ENCODE results near the gene SGF29.
"Not testable (repeated sequence)": the region's sequence is repeated elsewhere in the genome, so short reads cannot be mapped to it uniquely, and the experiment has no call there.

Gene SGF29

GRCh38 chr16:28609631-28610594 lies 56.2 kb downstream of the SGF29 start, which contains the start of gene SULT1A1:
SULT1A1 (minus strand) TSS chr16:28610044; CDS start chr16:28608855, 1,189 bp downstream.
- Histone ChIP-seq H3K27ac (ENCODE audit: low read depth, low read length, poor library complexity, severe bottlenecking) (no peak within 1 kb of the TSS), H2AFZ (ENCODE audit: low read length) (no peak within 1 kb of the TSS), H3K9ac (ENCODE audit: low read length) (no peak within 1 kb of the TSS), H3F3A (ENCODE audit: insufficient read depth, low read length) (no peaks in the 10 kb centered on the region), H3K27me3 (ENCODE audit: insufficient read depth, low read length) (no peaks in the 10 kb centered on the region), H3K4me2 (ENCODE audit: low read length) (no peak within 1 kb of the TSS), H3K36me3 (ENCODE audit: insufficient read depth, low read length) (no peaks in the 10 kb centered on the region), H3K4me1 (ENCODE audit: insufficient read depth, low read length, severe bottlenecking) (no peaks in the 10 kb centered on the region), H3K9me2 (ENCODE audit: low read depth, low read length) (no peaks in the 10 kb centered on the region), H3K9me3 (ENCODE audit: low read length) (no peaks in the 10 kb centered on the region), H3K4me3 (ENCODE audit: low read depth, low read length, poor library complexity, severe bottlenecking) (no peak within 1 kb of the TSS), H4K20me1 (ENCODE audit: insufficient read depth, low read length) (no peaks in the 10 kb centered on the region), H3K79me2 (ENCODE audit: insufficient read depth, low read length) (no peaks in the 10 kb centered on the region)
- no peak for TF ChIP-seq EZH2 (IDR thresholded peaks at IDR 0.05; ENCODE audit: borderline replicate concordance, low read length)
- TF ChIP-seq CTCF (IDR thresholded peaks at IDR 0.05; ENCODE audit: low read length): no peak

GRCh38 chr16:28610595-28611191 lies 57.0 kb downstream of the SGF29 start:
- Histone ChIP-seq H3K9me2 (ENCODE audit: low read depth, low read length) (no peaks in the 10 kb centered on the region), H2AFZ (ENCODE audit: low read length) (no peak overlapping the region), H3K4me2 (ENCODE audit: low read length) (no peak overlapping the region), H3K4me3 (ENCODE audit: low read depth, low read length, poor library complexity, severe bottlenecking) (no peak overlapping the region), H3K79me2 (ENCODE audit: insufficient read depth, low read length) (no peaks in the 10 kb centered on the region), H4K20me1 (ENCODE audit: insufficient read depth, low read length) (no peaks in the 10 kb centered on the region), H3F3A (ENCODE audit: insufficient read depth, low read length) (no peaks in the 10 kb centered on the region), H3K36me3 (ENCODE audit: insufficient read depth, low read length) (no peaks in the 10 kb centered on the region), H3K9ac (ENCODE audit: low read length) (no peak overlapping the region), H3K4me1 (ENCODE audit: insufficient read depth, low read length, severe bottlenecking) (no peaks in the 10 kb centered on the region), H3K27ac (ENCODE audit: low read depth, low read length, poor library complexity, severe bottlenecking) (no peak overlapping the region), H3K27me3 (ENCODE audit: insufficient read depth, low read length) (no peaks in the 10 kb centered on the region), H3K9me3 (ENCODE audit: low read length) (no peaks in the 10 kb centered on the region)
- TF ChIP-seq EZH2 (IDR thresholded peaks at IDR 0.05; ENCODE audit: borderline replicate concordance, low read length): no peak
- TF ChIP-seq CTCF (IDR thresholded peaks at IDR 0.05; ENCODE audit: low read length): no peak

- H3K4me2 ChIP-seq (ENCODE audit: low read length); H3K36me3 ChIP-seq (ENCODE audit: insufficient read depth, low read length); H4K20me1 ChIP-seq (ENCODE audit: insufficient read depth, low read length); H3K9me2 ChIP-seq (ENCODE audit: low read depth, low read length); H3K4me1 ChIP-seq (ENCODE audit: insufficient read depth, low read length, severe bottlenecking); H3K27me3 ChIP-seq (ENCODE audit: insufficient read depth, low read length); H3K79me2 ChIP-seq (ENCODE audit: insufficient read depth, low read length); H2AFZ ChIP-seq (ENCODE audit: low read length); H3K9me3 ChIP-seq (ENCODE audit: low read length); H3F3A ChIP-seq (ENCODE audit: insufficient read depth, low read length); H3K4me3 ChIP-seq (ENCODE audit: low read depth, low read length, poor library complexity, severe bottlenecking); H3K27ac ChIP-seq (ENCODE audit: low read depth, low read length, poor library complexity, severe bottlenecking); H3K9ac ChIP-seq (ENCODE audit: low read length): not testable (repeated sequence)
These were observed 58.9 kb downstream of the SGF29 start for GRCh38 chr16:28612359-28613280.

- not testable (repeated sequence) for H3K79me2 ChIP-seq (ENCODE audit: insufficient read depth, low read length); H3K27ac ChIP-seq (ENCODE audit: low read depth, low read length, poor library complexity, severe bottlenecking); H3K9ac ChIP-seq (ENCODE audit: low read length); H2AFZ ChIP-seq (ENCODE audit: low read length); H3K9me2 ChIP-seq (ENCODE audit: low read depth, low read length); H3K4me3 ChIP-seq (ENCODE audit: low read depth, low read length, poor library complexity, severe bottlenecking); H3K4me2 ChIP-seq (ENCODE audit: low read length); H3K36me3 ChIP-seq (ENCODE audit: insufficient read depth, low read length); H3K9me3 ChIP-seq (ENCODE audit: low read length); H3K27me3 ChIP-seq (ENCODE audit: insufficient read depth, low read length); H3F3A ChIP-seq (ENCODE audit: insufficient read depth, low read length); H4K20me1 ChIP-seq (ENCODE audit: insufficient read depth, low read length)
- H3K4me1 ChIP-seq (ENCODE audit: insufficient read depth, low read length, severe bottlenecking): peaks cover 11% of the 10 kb centered on the region
These were observed 60.2 kb downstream of the SGF29 start for GRCh38 chr16:28613912-28614311.

- H3K79me2 ChIP-seq (ENCODE audit: insufficient read depth, low read length); H3K4me3 ChIP-seq (ENCODE audit: low read depth, low read length, poor library complexity, severe bottlenecking); H3K9ac ChIP-seq (ENCODE audit: low read length); H3K27me3 ChIP-seq (ENCODE audit: insufficient read depth, low read length); H2AFZ ChIP-seq (ENCODE audit: low read length); H3K4me2 ChIP-seq (ENCODE audit: low read length); H4K20me1 ChIP-seq (ENCODE audit: insufficient read depth, low read length); H3K36me3 ChIP-seq (ENCODE audit: insufficient read depth, low read length); H3F3A ChIP-seq (ENCODE audit: insufficient read depth, low read length); H3K9me2 ChIP-seq (ENCODE audit: low read depth, low read length); H3K27ac ChIP-seq (ENCODE audit: low read depth, low read length, poor library complexity, severe bottlenecking); H3K9me3 ChIP-seq (ENCODE audit: low read length): not testable (repeated sequence)
- H3K4me1 ChIP-seq (ENCODE audit: insufficient read depth, low read length, severe bottlenecking): peaks cover 11% of the 10 kb centered on the region
These were observed 60.8 kb downstream of the SGF29 start for GRCh38 chr16:28614561-28614960.

All from OCI-LY1 (cell line).